HG02642 (cell line): Measurements from ENCODE around the gene KAZN.

ENCODE experiments used
- ATAC-seq: cut with Tn5 transposase; IDR thresholded peaks from one replicate; pipeline ENCODE4 v1.9.1; 2021; ENCODE audit warnings: mild to moderate bottlenecking; ENCODE audit not compliant: unreplicated experiment, poor library complexity

KAZN gene

DNA sequence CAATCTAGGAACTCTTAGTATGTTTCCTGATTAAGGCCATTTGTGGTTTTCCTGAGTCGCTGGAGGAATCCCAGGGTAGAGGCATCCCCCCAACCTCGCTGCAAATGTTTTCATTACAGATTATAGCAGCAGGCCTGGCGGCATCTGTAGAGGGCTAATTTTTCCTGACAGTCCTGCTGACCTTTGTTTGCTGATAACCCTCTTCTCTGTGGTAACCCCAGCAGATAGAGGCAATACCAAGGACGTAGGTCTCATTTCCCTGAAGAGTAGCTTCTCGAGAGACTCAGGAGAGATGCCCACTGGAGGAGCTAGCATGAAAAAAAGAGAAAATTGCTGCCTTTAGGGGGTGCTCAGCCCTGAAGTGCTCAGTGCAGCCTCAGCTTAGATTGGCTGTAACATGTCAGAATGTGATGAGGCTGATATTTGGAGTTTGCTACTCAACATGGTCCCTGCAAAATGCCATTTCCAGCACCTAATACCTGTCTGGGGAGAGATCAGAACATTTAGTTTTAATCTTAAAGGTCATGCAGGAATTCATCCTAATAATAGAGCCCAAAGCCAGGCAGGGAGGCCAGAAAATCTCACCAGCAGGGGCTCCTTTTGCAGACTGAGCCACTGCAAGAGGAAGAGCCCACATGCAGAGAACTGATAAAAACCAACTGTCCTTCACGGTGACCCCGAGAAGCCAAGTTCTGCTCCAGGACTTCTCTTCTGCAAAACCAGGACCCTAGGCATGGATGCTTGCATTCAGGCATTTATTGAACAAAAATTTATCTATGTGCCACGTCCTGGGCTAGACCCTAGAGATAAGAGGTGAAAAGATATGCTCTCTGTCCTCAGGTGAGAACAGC is 184.5 kb downstream of the KAZN start:
- ATAC-seq = no peak

DNA sequence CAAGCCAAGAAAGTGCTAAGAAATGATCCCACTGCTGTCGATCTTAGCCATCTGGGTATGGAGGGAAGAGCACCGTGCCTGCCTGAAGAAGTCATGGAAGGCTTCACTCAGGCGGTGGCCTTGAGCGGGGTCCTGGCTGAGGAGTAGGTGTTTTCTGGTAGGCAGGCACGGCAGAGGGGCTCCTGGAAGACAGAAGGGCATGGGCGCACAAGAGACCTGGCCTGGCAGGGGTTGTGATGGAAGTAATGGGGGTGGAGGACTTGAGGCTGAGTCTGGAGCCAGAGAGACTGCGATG is 185.1 kb downstream of the KAZN start:
- no peak for ATAC-seq

DNA sequence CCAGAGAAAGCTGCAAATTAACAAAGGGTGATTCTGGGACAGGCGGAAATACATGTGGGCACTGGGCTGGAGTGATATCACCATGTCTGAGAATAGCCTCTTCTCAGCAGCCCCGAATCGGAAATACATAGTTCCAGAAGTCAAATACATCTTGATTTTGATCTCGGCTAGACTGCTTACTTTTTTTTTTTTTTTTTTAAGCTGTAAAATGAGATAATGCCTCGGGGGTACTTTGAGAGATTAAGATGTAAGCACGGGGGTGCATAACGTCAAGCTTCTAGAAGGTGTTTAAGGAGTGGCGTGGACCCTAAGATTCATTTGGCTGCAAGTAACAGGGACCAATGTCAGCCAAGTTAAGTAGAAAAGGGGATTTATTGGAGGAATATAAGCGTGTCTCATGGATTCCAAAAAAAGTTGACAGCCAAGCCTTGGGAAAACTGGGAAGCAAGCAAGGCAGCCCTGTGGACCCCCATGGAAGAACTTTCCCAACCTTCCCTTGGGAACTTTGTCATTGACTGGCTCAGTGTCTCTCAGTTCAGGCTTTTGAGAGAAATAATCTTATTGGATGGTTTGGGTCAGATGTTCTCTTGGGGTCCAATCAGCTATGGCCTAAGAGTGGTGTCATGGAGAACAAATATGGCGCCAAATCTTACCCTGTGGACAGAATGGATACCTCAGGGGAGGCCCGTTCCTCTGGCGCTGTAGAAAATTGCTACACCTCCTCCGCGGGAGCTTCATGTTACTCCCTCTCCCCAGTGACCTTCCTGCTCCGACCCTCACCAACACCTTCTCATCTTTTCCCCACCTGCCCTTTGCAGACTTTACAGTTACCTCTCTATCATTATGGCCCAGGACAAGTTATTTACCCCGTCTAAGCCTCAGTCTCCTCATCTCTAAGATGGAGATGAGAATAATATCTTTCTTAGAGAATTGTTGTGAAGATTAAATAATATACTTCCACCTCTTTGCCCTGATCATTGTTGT is 186.6 kb downstream of the KAZN start:
- no peak for ATAC-seq

DNA sequence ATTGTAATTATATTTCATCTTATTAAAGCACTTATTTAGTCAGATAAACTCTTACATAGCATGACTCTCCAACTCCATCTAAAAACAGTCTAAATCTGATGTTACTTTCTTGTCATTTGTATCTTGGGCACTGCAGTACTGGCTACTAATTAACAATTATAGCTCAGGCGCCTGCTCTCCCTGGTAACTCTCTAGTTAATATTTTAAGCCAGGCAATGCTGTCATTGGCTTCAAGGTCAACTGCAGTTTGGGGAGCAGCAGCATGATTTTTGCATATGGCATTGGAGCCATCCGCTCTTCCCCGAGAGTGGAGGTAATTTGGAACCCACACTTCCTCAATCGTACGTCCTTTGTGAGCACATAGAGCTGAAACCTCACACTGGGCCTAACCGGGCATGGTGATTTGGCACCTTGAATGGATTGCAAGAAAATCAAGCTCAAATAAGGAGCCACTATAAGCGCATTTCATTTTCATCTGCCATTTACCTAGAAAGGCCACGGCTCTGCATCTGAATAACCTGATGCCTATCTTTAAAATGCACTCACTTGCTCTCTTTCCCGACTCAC is 187.7 kb downstream of the KAZN start:
- ATAC-seq = no peak

DNA sequence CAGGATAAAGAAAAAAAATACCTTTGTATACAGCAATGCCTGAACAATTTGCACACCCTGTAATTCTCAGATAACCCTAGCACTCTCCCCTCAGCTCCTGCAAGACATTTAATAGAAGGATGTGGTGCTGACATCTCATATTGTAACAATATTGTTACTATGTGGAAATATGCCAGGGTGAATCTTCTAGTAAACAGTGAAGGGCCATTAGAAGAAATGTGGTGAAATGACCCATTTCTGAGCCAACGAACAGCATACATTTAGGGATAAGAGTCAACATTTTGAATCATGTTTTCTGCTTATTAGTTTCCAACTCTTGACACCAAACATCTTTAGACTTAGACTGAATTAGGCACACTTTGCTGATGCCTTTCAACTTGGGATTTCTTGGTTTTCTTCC is 188.2 kb downstream of the KAZN start:
- no peak for ATAC-seq

DNA sequence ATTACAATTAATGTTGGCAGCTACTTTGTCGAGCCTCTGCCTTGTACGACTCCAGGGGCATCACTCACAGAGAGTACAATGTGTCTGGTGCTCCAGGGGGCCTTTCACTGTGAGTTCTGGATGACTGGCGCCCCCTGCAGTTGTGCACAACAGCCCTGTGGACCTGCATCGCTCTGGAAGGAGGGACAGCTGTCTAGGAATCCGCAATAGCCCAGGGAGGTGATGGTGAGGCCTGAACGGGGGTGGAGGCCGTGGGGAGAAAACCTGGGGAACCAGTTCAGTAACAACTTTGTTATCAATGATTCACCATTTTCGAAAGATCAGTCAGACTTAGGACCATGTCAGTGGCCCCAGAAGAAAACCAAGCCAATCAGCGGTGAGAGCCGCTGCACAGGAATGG is 189.1 kb downstream of the KAZN start:
- no peak for ATAC-seq

DNA sequence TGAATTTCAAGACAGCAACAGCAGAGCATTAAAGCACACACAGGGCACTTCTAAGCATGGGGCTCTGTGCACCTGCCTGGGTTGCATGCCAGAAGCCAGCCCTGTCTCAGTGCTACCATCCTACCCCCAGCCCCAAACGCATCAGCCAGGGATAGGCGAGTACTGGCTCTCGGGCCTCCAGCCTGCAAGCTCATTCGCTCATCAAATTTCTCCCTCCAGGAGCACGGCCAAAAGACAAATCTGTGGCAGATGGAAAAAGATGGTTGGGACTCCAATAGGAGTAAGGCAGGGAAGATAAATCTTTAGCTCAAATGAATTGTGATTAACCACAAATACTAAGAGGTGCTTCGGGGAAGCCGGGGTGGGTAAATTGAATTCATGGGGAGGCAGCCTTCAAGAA is 189.6 kb downstream of the KAZN start:
- ATAC-seq = no peak

DNA sequence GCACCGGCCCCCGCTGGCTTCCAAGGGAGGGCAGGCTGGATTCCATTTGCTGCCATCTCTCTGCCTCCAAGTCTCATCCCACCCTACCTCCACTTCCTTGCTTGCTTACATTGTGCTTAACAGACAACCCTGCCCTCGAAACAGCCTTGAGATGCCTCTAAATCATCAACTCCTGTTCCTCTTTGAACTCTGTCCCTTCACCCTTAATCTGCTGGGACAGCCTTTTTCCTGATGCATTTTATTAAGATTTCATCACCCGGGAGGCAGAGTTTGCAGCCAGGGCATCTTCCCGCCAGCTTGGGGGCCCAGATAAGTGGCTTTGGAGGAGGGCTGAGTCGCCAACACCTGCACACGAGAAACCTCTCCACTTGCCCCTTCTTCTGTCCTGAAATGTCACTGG is 192.5 kb downstream of the KAZN start:
- ATAC-seq = no peak

DNA sequence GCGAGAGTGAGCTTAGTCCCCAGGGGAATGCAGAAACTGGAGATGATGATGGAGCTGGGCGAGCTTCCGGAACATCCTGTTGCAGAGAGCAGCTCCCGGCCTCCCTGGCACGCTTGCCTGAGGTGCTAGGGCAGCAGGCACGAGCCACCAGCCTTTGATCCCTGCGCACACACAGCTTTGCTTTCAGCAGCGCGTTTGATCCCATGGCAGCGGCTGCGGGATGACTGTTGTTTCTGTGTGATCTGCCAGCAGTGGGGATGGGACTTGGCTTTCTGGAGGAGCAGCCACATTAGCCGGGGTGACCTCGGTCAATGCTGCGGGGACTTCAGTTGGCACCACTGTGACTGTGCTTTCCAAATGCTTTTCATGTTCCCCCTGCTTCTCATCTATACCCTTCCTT is 193.2 kb downstream of the KAZN start:
- no peak for ATAC-seq

DNA sequence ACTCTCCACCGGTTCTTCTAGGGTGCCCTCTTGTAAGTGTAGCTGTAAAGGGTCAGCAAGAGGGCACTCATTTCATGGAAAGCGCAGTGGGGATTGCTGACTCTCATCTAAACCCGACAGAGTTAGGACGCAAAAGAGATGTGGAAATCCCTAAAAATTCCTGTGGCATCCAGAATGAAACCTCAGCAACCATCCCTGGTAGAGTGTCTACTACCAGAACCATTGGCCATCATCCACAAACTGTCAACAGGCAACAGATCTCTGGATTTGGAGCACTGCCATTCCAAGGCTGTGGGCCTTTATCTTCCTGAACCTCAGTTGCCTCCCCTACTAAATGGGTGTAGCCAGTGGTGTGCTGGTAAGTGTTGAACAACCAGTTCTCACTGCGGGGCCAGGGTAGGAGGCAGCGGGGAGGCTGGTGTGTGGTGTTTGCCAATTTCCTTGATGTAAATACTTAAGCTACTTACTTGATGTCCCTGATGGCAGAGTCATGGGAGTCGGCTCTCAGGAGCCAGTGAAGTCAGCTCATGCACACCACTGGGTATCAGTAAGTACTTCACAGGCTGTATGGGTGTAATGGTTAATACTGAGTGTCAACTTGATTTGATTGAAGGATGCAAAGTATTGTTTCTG is 195.8 kb downstream of the KAZN start:
- no peak for ATAC-seq

DNA sequence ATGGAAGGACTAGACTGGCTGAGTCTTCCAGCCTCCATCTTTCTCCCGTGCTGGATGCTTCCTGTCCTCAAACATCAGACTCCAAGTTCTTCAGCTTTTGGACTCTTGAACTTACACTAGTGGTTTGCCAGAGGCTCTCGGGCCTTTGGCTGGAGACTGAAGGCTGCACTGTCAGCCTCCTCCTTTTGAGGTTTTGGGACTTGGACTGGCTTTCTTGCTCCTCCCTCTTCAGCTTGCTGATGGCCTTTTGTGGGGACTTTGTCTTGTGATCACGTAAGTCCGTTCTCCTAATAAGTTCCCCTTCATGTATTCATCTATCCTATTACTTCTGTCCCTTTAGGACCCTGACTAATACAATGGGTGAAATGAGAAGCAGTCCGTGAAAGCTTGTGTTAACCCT is 196.4 kb downstream of the KAZN start:
- no peak for ATAC-seq

DNA sequence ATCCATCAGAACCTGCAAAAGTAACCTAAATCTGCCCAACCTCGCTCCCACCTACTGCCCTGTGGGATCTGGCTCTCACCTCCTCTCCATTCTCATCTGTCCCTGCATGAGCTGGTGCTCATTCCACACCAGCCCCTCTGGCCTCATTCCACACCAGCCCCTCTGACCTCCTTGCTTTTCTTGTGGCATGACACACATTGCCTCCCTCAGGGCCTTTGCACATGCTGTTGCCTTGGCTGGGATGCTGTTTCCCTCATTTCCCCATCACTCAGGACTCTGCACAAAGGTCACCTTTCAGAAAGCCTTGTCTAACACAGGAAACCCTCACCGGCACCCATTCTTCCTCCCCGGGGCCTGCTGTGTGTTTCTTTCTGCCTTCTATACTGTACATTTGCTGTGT is 197.1 kb downstream of the KAZN start:
- ATAC-seq = no peak

DNA sequence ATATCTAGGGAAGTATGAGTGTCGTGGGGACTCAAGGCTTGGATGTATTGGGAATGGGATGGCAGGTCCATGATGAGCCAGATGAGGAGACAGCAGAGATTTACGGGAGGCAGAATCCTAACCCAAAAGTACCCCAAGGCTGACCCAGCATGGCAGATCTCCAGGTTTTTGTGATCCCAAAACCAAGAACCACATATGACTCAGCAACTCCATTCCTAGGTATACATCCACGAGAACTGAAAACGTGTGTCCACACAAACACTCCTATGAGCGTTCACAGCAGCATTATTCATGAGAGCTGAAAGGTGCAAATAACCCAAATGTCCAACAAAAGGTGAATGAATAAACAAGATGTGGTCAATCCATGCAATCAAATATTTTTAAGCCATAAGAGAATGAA is 201.5 kb downstream of the KAZN start:
- ATAC-seq = no peak

DNA sequence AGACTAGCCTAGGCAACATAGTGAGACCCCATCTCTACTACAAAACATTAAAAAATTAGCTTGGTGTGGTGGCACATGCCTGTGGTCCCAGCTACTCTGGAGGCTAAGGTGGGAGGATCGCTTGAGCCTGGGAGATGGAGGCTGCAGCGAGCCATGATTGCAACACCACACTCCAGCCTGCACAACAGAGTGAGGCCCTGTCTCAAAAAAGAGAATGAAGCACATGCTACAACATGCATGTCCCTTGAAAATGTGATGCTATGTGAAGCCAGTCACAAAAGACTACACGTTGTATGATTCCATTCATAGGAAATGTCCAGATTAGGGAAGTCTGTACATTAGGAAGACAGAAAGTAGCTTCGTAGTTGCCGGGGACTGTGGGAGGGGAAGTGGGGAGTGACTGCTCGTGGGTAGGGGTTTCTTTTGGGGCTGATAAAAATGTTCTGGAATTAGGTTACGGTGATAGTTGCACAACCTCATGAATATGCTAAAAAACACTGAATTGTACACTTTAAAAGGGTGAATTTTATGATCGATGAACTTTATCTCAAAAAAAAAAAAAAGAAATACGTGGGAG is 202.1 kb downstream of the KAZN start:
- ATAC-seq = no peak

DNA sequence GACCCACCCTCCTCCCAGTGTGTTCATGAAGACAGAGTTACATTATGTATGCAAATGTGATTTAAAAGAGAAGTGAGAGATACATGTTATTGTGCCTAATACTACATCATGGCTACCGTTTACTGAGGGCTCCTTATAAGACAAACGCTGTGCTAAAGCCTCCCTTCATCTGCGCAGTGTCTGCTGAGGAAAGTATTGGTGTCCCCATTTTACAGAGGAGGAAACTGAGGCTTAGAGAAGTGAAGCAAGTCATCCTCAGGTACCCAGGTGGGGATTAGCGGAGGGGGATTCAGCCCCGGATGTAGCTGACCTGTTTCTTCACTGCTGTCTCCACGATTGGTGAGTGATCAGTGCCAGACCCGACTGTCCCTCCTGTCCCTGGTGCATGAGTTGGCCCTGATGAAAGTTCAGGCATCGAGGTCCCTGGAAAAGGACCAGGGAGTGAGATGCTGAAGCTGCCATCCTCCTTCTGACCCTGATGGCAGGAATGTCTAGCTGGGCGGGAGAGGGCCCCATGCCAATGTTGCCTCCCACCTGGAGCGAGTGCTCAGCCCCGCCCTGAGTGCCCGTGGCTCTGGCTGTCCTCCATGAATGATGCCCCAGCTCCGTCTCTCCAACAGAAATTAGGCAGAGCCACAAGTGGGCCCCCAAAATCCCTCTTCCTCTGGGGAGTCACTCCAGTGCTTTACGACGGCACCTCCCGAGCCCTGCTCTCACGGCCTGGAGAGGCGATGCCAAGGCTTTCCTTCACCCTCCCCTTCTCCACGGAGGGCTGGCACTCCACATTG is 204.7 kb downstream of the KAZN start:
- no peak for ATAC-seq

DNA sequence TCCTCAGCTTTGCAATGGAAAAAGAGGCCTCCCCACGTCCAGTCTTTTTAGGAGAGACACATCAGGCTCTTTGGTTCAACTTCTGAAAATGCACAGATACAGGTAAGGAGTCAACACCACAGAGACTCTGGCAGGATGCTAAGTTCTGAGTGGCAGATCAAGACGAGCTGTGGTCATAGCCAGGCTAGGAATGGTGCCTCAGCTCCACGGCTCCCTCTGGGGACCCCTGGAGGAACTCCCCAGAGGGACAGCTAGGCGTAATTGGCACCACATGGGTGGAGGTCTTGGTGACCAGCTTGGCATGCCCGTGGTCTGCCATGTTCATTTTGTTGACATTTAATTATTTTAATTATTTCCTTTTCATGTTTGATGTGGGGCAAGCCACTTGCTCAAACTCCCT is 206.1 kb downstream of the KAZN start:
- no peak for ATAC-seq

DNA sequence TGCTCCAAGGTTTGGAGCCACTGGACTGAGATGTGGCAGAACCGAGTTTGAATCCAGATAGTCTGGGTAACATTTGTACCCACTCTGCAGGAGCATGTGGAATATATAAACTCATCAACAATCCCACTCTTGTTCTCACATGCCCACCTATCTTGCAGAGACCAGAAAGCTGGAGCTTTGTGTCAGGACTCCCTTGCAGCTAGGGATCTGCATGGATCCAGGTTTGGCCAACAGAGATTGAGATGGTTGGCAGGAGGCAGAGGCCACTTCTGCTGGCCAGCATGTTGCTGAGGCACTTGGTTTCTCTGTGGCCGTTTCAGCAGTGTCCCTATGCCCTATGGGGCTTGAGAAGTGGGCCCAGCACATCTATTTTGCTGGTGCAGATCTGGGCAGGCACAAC is 208.3 kb downstream of the KAZN start:
- ATAC-seq = no peak

DNA sequence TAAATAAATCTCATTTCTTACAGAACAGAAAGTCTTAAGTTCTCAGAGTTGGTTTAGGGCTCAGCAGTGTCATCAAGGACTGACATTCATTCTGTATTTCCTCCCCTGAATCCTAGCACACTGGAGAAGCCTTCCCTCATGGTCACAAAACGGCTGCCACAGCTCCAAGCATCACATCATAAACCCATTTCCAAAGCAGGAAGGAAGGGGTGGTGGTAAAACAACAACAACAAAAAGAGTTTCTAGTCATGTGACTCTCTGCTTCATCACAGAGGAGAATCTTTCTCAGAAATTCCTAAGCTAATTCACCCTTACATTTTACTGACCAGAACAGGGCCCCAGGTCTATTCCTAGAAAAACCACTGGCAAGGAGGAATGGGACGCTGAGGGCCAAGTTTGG is 210.3 kb downstream of the KAZN start:
- no peak for ATAC-seq

DNA sequence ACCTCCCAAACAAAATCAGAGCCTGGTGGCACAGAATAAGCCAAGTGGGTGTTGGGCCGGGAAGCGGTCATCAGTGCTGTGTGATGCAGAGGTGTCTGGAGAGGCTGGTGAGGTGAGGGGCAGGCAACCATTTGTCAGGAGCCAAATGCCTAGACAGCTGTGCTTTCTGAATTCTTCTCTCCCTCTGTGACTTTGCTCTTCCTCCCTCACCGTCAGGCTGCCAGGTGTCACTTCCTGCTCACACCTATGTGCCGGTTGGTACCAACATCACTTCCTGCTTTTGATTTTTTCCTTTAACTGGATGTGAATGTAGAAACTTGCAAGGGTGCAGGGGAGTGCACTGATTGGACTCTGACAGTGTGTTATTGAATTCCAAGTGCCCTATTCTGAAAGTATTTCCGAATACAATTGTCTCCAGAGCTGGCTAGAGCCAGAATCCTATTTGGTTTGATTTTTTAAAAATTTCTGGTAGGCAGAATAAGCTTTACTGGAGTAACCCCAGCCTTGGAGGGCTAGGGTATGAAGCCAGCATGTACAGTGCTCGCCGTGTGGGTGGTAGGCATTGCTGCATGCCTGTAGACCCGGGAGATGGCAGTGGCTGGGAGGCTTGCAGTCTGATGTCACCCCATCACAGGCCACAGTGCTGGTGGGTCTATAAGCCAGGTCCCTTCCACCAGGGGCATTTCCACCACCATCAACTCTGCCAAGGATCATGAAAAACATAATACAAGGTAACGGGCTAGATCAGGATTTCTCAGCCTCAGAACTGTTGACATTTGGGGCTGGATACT is 210.9 kb downstream of the KAZN start:
- no peak for ATAC-seq
